OCI-LY7 (cell line): ENCODE results near the gene SMYD3. TPM values are rescaled to one million over a fixed set of nuclear protein-coding genes. Genes with fewer than 3 reads are reported as not detected.

ENCODE experiments used
- BruUV-seq: library from RNA; stranded (reverse); fragments of 400-500 nt; replicated peaks from 2 replicates; lab custom pipeline; 2021; lab: Mats Ljungman, UMichigan
- CTCF ChIA-PET: fragments of 300-600 bp; sonication (Branson Sonifier 250); formaldehyde crosslinking; loops from one replicate; lab custom pipeline; 2022; ENCODE audit warnings: antibody characterized with exemption; ENCODE audit not compliant: unreplicated experiment; lab: Charles Lee
- POLR2A ChIA-PET: fragments of 300-600 bp; sonication (Branson Sonifier 250); formaldehyde crosslinking; loops from one replicate; lab custom pipeline; 2022; ENCODE audit warnings: antibody characterized with exemption; lab: Charles Lee
- DNase-seq: peaks from one replicate; pipeline ENCODE4 v3.0.0-alpha.2; 2015; ENCODE audit warnings: low spot score
- H2AFZ ChIP-seq: fragments of 200-600 bp; sonication (generic), shearing (Covaris generic); 2 replicates; pipeline ENCODE4 v1.6.1; 2014; ENCODE audit warnings: mild to moderate bottlenecking, antibody characterized with exemption, low read length, moderate library complexity
- H3K27ac ChIP-seq: fragments of 200-600 bp; sonication (generic); 2 replicates; pipeline ENCODE4 v1.5.1; 2014; ENCODE audit warnings: mixed run types, low read depth, mild to moderate bottlenecking, moderate library complexity, low read length, inconsistent platforms; ENCODE audit not compliant: poor library complexity, severe bottlenecking
- H3K36me3 ChIP-seq: fragments of 200-600 bp; sonication (generic); 2 replicates; pipeline ENCODE4 v1.6.1; 2014; ENCODE audit warnings: mild to moderate bottlenecking, antibody characterized with exemption, low read length, moderate library complexity, mixed read lengths; ENCODE audit not compliant: insufficient read depth
- H3K4me1 ChIP-seq: fragments of 200-600 bp; sonication (generic); 2 replicates; pipeline ENCODE4 v1.5.1; 2014; ENCODE audit warnings: mild to moderate bottlenecking, low read length; ENCODE audit not compliant: insufficient read depth, poor library complexity, severe bottlenecking
- H3K4me2 ChIP-seq: fragments of 200-600 bp; sonication (generic); 2 replicates; pipeline ENCODE4 v1.6.1; 2014; ENCODE audit warnings: mild to moderate bottlenecking, low read length
- H3K4me3 ChIP-seq: fragments of 200-600 bp; sonication (generic); 2 replicates; pipeline ENCODE4 v1.5.1; 2014; ENCODE audit warnings: mild to moderate bottlenecking, low read depth, low read length; ENCODE audit not compliant: poor library complexity, severe bottlenecking
- H3K79me2 ChIP-seq: fragments of 200-600 bp; sonication (generic); 2 replicates; pipeline ENCODE4 v1.6.1; 2016; ENCODE audit warnings: low read depth, mild to moderate bottlenecking, low read length, moderate library complexity, mixed read lengths; ENCODE audit not compliant: insufficient read depth
- H3K9me2 ChIP-seq: fragments of 200-600 bp; sonication (generic); 2 replicates; pipeline ENCODE4 v1.6.1; 2016; ENCODE audit warnings: mild to moderate bottlenecking, low read length, mixed read lengths; ENCODE audit not compliant: insufficient read depth
- H3K9me3 ChIP-seq: fragments of 200-600 bp; sonication (generic); 2 replicates; pipeline ENCODE4 v1.6.1; 2014; ENCODE audit warnings: mild to moderate bottlenecking, mixed run types, low read length, mixed read lengths
- H4K20me1 ChIP-seq: fragments of 200-600 bp; sonication (generic); 2 replicates; pipeline ENCODE4 v1.6.1; 2014; ENCODE audit warnings: mild to moderate bottlenecking, antibody characterized with exemption, low read length, moderate library complexity, mixed read lengths; ENCODE audit not compliant: insufficient read depth
- CTCF ChIP-seq: fragments of 200-600 bp; sonication (generic); conservative IDR thresholded peaks from 2 replicates; pipeline ENCODE4 v1.5.1; 2014; ENCODE audit warnings: mild to moderate bottlenecking, antibody characterized with exemption, low read length, moderate library complexity, mixed read lengths
- EZH2phosphoT487 ChIP-seq: fragments of 200-600 bp; sonication (generic); IDR thresholded peaks from 2 replicates; pipeline ENCODE4 v1.6.1; 2018; ENCODE audit warnings: low read depth, borderline replicate concordance, mild to moderate bottlenecking, mixed run types, antibody characterized with exemption, low read length, moderate library complexity, mixed read lengths
- intact Hi-C: fragments of 100-400 bp; cut with micrococcal nuclease; formaldehyde crosslinking; loops from one replicate; pipeline ENCODE4 v1.10.0; 2022; ENCODE audit not compliant: unreplicated experiment
- total RNA-seq, 2 experiments: library from RNA; depleted of rRNA in 1 of 2; stranded (reverse); fragments of >200 nt in 1 of 2; shearing (Covaris generic) in 1 of 2; gene quantifications; 2 replicates each; pipeline ENCODE4 v1.2.3, GENCODE V29; 2014 to 2022

Gene SMYD3
- total RNA-seq, 2 experiments from 2014 or later: 28.9 to 34.5 TPM

- H3K4me1 ChIP-seq: peaks cover 69% of the 10 kb centered on the region
- peak overlapping the region; percentile 74; the same call in 1 of the 2 replicates for H2AFZ ChIP-seq
- peak overlapping the region; percentile 50 for H3K4me3 ChIP-seq
- TF ChIP-seq CTCF (no peak), EZH2phosphoT487 (no peak)
- POLR2A ChIA-PET: interaction anchor here (0.6 to 1.8 kb wide), 9 partner anchors 10 to 889 kb away, joined by 3 to 6 read pairs (median 3); no protein-coding TSS in a partner anchor
- BruUV-seq: no TSS peak
- no peaks in the 10 kb centered on the region for H3K79me2 ChIP-seq
- no peaks in the 10 kb centered on the region for H3K9me2 ChIP-seq
- peak; percentile 67 for DNase-seq
- H3K27ac ChIP-seq: peak overlapping the region; percentile 90
- intact Hi-C loops: loop anchor here (1.0 kb wide), 1 partner anchor 143 kb away; no protein-coding TSS in a partner anchor
- no peaks in the 10 kb centered on the region for H4K20me1 ChIP-seq
- CTCF ChIA-PET: interaction anchor here (1.8 kb wide), 1 partner anchor 137 kb away, joined by 4 read pairs; no protein-coding TSS in a partner anchor
- H3K4me2 ChIP-seq: peak overlapping the region; percentile 88
- H3K9me3 ChIP-seq: no peaks in the 10 kb centered on the region
- H3K36me3 ChIP-seq: no peaks in the 10 kb centered on the region
These were observed 696.2 kb downstream of the SMYD3 start for GRCh38 chr1:245810789-245811337.

- ChIA-PET POLR2A (interaction anchor here (0.6 to 1.8 kb wide), 8 partner anchors 9 to 889 kb away, joined by 3 to 6 read pairs (median 4); no protein-coding TSS in a partner anchor), CTCF (interaction anchor here (0.7 to 1.8 kb wide), 2 partner anchors 11 to 136 kb away, joined by 3 to 4 read pairs; no protein-coding TSS in a partner anchor)
- TF ChIP-seq EZH2phosphoT487 (no peak), CTCF (no peak)
- no peaks in the 10 kb centered on the region for H4K20me1 ChIP-seq
- peak overlapping the region; percentile 50 for H3K4me3 ChIP-seq
- H3K36me3 ChIP-seq: no peaks in the 10 kb centered on the region
- intact Hi-C loops: no loop called here
- no peaks in the 10 kb centered on the region for H3K79me2 ChIP-seq
- H3K27ac ChIP-seq: peak overlapping the region; percentile 90
- peaks cover 73% of the 10 kb centered on the region for H3K4me1 ChIP-seq
- no peaks in the 10 kb centered on the region for H3K9me3 ChIP-seq
- H3K4me2 ChIP-seq: peak overlapping the region; percentile 88
- no TSS peak for BruUV-seq
- DNase-seq: peak; percentile 49
- H3K9me2 ChIP-seq: no peaks in the 10 kb centered on the region
- H2AFZ ChIP-seq: peak overlapping the region; percentile 74; the same call in 1 of the 2 replicates
These were observed 696.8 kb downstream of the SMYD3 start for GRCh38 chr1:245810181-245810769.
